HG02981 (cell line): ENCODE data around the gene CYBA.
A peak's percentile ranks its signal among the peaks of the same experiment; 100 is the strongest.

ENCODE experiments used
- ATAC-seq: cut with Tn5 transposase; IDR thresholded peaks from one replicate; pipeline ENCODE4 v1.9.1; 2021; ENCODE audit warnings: mild to moderate bottlenecking, moderate library complexity; ENCODE audit not compliant: unreplicated experiment

CYBA gene

DNA sequence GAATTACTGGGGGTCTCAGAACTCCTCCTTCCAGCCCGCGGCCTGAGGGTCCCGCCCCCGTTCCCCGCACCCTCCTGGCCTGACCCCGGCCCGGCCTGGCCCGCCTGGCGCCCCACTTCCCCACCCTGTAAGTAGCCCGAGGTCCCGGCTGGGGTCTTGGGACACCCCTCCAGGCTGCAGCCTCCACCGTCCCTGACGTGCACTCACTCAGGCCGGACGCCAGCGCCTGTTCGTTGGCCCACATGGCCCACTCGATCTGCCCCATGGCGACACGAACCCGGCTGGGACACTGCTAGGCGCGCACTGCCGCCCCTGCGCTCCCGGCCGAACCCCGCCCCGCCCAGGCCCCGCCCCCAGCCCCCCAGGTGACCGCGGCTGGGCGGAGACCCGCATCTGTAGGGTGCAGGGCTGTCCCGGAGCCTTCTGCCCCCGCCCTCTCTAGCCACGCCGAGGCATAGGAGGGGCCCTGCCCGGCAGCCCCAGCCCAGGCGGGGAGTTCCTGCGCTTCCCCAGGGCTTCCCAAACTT lies at the start of gene CYBA:
Gene CYBA (minus strand): TSS at position 305 of the 527 bp plus-strand sequence. CDS start 40 bp downstream, at position 265.
- ATAC-seq, result peak; percentile 64

- no peak for ATAC-seq
These were observed 49.4 kb upstream of the CYBA start for GRCh38 chr16:88700322-88700635.

DNA sequence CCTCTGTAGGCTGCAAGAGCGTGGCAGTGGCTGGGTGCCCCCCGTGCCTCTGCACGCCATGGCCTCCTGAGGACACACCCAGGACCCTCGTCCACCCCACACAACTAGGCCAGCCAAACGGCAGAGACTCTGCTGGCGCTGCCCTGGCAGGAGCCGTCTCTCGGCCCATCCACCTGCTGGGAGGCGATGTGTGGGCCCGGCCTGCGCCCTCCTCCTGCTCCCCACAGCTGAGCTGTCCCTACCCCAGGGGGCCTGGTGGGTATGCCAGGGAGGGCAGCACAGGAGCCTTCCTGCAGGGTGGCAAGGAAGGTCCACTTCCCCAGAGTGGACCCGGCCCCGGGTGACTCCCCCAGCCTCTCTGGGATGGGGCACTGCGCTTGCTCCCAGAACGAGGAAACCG lies 48.3 kb upstream of the CYBA start:
- ATAC-seq, result no peak

- ATAC-seq, result no peak
These were observed 47.8 kb upstream of the CYBA start for GRCh38 chr16:88698646-88699045.

DNA sequence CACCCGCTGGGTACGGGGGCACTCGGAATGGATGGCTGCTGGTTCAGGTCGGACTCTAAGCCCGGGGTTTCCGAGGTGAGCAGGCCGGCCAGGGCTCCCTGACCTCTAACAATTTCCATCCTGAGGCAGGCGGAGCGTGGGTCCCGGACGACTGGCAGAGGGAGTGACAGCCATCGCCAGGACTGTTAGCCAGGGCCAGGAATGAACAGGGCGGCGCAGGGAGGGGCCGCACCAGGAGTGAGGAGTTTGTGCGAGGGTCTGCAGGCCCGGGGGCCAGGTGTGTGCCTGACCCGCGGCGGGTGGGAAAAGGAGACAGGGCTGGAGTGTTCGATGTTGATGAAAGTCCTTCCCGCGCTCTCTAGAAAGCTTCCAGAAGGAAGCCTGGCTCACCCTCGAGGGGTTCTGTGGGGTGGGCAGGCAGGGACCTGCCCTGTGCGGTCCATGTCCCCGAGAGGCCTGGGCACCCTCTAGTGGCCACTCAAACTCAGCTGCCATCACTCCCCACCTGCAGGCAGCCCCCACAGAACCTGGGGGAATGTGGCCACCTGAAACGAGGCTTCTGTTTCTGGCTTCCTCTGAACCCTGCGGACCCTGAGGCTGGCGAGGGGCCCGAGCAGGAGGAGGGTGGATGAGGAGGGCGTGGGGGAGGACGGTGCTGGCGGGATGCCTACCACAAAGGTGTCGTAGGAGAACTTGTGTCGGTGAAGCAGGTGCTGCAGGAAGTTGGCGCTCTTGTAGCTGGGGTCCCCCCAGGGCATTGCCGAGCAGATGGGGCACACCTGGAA lies 47.2 kb upstream of the CYBA start:
- ATAC-seq, result no peak

DNA sequence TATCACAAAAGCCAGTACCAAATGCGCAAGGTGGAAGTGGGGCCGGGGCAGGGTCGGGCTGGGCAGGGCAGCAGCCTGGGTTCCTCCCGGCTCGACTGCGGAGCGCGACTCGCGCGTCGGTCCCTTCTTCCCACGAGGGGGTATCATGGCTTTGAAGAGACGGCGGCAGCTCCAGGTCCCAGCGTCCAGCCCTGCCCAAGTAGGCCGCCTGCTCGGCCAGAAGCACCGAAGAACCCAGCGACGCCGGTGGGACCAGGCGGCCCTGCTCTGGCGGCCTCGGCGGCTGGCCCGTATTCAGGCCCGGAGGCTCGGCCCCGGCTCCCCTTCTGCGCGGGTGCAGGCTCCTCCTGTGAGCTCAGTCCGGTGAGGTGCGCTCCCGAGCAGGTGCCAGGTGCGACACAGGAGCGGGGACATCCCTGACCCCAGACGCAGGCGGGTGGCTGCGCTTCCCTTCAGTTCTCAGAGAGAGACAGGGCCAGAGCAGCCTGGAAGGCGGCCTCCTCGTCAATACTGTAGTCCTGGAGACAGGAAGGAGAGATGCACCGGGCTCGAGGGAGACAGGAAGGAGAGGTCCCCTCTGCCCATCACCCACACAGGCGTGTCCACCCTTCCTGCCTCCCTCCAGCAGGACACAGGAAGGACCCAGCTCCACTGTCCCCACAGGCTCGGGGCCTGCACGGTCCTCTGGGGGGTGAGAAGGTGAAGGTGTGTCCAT lies 46.4 kb upstream of the CYBA start:
- no peak for ATAC-seq

DNA sequence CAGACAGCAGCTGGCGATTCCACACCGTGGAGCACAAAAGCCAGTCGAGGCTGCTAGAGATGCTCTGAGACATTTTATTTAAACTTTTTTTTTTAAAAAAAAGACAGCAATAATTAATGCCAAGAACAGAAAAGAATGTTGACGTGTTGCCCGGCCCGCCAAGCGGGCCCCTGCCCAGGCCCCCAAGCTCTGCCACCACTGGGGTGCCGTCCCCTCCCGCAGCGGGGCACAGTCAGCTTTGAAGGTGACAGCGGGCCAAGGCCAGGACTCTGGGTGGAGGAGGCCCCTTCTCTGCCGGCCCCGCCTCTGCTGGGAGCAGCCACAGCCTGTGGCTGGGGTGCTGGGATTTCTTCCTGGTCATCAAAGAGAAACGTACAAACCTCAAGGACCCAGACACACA lies 45.6 kb upstream of the CYBA start:
- no peak for ATAC-seq

DNA sequence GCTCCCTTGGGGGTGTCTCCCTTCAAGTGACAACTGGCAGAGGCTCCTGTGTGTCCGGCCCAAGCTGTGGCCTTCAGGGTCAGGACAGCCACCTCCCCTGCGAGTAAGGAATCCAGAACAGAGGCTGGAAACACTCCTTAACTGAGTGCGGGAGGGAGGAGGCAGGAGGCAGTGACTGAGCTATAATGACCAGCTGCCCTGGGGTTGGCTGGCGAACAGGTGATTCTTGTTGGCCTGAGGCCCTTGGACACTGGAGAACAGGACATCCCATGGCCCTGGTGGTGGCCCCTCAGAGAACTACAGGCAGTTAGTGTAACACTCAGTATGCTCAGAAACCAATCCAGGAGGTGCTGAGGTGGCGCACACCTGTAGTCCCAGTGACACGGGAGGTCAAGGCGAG lies 44.9 kb upstream of the CYBA start:
- no peak for ATAC-seq

GRCh38 chr16:88695218-88695617 lies 44.4 kb upstream of the CYBA start:
- no peak for ATAC-seq

DNA sequence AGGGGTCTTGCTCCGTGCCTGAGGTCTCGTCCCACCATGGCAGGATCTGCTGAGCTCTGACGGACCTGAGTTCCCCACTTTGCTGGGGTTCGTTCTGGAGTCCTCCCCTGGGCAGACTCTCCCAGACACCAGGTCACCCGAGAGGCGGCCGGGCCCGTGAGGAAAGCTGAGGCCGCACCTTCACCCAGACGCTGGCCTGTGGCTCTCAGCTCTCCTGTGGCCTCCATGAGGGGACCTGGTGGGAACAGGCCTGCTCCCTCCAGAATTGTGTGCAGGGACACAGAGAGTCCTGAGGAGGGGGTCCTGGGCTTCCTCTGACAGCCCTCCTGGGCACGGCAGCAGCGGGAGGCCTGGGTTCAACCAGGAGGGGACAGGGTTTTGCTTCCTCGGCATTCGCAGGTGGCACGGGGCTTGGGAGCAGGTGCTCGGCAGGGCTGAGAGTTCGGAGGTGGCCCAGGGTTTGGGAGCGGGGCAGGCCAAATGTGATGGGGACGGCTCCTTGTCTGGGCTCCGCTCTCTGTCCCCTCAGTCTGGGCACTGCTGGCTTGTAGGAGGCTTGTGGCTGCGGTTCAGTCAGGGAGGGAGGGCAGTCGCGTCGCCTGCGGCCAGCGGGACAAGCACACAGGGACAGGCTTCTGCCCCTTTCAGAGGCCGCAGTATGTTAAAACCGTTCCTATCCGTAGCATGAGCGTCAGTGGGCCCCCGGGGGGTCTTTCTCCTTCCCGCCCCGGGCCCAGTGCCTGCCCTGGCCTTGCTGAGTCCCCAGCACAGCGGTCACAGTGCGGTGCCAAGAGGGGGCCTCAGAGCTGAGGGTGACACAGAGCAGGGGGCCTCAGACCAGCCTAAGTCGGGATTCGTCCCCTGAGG lies 43.6 kb upstream of the CYBA start:
- no peak for ATAC-seq

GRCh38 chr16:88693420-88694177 lies 42.7 kb upstream of the CYBA start:
- no peak for ATAC-seq

DNA sequence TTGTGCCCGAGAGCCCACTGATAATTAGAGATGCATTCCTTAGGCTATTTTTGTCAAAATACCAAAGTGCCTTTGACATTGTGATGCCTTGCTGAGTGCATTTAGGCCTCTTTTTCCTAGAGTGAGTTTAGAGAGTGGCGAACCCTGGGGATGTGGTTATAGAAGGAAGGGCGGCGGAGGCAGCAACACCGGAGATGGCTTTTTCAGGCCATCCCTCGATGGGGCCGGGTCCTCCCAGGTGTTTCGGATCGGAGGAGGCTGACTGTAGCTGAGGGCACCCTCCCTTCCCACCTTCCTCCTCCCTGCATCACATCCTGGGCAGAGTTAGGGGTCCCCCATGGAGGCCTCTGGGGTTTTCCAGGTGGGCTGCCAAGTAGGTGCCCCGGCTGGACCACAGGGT lies 42.0 kb upstream of the CYBA start:
- no peak for ATAC-seq

DNA sequence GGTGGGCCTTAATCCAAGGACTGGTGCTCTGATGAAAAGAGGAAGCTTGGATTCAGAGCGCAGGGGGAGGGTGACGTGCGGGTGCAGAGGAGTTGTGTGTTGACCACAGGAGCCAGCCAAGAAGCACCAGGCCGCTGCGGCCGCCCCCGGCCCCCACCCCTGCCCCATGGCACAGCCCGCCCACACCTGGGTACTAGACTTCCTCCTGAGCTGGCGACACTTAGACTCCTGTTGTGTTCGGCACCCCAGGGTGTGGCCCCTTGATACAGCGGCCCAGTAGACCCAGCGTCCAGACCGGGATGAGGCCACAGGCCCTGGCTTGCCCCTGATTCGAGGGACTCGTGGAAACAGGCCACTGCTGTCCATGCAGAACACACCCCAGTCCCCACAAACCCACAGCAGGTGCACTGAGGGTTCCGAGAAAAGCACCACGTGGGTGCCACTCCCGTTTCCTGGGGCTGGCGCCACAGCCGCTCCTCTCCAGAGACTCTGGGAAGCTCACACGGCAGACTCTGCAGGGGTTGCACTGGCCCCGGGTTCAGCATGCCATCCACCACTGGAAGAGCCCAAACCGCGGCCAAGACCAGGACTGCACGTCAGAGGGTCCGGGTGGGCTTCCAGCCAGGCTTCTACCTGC lies 41.2 kb upstream of the CYBA start:
- ATAC-seq, result no peak

DNA sequence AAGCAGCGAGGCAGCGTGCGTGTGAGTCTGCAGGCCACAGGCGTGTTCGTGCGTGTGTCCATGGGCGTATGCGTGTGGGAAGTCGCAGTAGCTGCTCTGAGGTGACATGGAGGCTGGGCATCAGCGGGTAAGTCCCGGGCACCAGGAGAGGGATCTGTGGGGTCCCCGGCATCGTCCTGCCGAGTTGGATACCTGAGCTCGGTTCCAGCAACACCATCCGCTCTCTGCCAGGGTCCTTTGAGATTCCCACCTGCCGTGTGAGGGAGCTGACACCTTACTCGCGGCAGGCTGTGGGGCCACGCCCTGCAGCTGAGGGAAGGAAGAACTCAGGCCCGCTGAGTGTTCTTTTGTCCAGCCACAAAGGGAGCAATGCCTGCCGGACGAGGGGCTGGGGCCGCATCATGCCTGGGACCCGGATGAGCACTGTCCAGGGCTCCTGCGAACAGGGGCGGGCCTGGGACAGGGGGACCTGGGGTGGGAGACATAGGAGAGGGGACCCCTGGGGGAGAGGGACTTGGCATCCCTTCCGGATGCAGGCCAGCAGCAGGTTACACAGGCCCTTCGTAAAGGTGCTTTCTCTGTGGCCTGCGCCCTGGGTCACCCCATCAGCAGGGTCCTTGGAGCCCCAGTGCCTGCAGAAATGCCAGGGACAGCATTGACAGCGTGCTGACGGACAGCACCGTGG lies 40.4 kb upstream of the CYBA start:
- ATAC-seq, result no peak

- no peak for ATAC-seq
These were observed 39.7 kb upstream of the CYBA start for GRCh38 chr16:88690341-88691128.

- no peak for ATAC-seq
These were observed 37.3 kb upstream of the CYBA start for GRCh38 chr16:88688013-88688778.

GRCh38 chr16:88687676-88688012 lies 36.8 kb upstream of the CYBA start:
- no peak for ATAC-seq

- ATAC-seq, result no peak
These were observed 36.4 kb upstream of the CYBA start for GRCh38 chr16:88687254-88687576.
